ENCODE data around the gene LAMB1. TPM values are rescaled to one million over a fixed set of nuclear protein-coding genes. Genes with fewer than 3 reads are reported as not detected.

Gene LAMB1
- total RNA-seq, result 348 and 539 TPM in 2 replicates

DNA sequence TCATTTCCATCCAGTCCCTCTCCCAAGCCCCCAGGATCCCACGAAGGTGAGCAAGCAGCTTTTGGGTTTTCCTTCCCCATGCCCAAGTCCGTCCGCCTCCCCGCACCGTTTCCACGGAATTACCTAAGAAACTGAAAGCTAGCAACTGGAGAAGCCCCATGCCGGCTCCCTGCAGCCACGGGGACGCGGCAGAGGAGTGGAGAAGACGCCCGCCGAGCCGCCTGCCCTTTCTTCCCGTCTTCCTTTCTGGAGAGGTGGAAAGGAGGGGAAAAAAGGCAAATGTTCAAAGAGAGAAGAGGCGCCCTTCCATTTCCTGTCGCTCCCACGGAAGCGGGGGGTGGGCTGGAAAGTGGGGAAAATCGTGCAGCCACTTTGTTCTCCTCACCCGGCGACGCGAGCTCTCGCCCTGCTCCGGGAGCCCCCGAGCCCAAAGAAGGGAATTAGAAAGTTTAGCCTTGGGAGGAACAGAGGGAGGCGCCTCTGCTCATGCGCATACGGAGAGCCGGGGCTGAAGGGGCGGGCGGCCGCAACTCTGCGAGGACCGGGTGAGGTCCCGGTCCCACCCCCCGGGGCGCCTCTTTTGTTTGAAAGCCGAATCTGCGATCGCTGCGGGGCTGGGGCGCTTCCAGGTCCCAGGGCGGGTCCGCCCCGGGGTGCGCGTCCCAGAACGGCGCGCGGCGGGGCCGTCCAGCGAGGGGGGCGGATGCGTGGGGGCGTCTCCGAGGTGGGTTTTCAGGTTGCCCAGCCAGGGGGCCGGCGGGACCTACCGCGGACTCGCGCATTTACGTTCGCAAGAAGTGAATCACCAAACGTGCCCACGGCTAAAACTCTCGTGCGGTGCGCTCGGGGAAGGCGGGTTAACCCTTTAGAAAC is at the start of gene LAMB1:
Gene LAMB1 (minus strand): TSS at position 436 of the 873 bp plus-strand sequence. CDS start 276 bp downstream, at position 160.

DNA sequence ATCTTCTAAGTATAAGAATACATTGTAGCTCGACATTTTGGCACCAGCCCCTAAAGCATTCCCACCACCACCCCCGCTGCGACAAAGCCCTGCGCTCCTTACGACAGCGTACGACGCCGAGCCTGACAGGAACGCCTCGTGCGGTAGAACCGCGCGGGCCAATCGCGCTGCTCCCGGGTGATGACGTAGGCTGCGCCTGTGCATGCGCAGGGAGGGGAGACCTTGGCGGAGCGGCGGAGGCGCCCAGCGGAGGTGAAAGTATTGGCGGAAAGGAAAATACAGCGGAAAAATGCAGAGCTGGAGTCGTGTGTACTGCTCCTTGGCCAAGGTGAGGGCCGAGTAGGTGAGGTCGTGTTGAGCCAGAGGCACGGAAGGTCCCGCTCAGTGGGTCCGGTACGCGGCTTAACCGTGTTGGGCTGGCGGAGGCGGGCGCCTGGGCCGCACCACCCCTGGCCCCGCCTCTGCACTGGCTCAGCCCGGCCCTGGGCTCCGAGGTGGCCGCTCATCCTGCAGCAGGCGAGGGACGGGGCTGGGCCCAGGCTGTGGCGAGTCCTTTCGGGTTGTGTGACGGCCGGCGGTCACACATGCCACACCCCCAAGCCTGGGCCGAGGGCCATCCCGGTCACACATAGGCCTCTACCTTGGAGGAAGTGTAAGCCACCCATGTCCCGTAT is 111.9 kb downstream of the LAMB1 start, which contains the start of gene DLD:
Gene DLD (plus strand): TSS at position 222 of the 674 bp plus-strand sequence. CDS start 68 bp downstream, at position 290.

Other genes with a start within 250 kb of the LAMB1 start
- not detected in 2 replicates for gene SLC26A3, start 199.9 kb downstream of the LAMB1 start, total RNA-seq
- gene DLD, start 112.0 kb downstream of the LAMB1 start, total RNA-seq, result 45.1 and 72.5 TPM in 2 replicates
- gene LAMB4, start 127.2 kb upstream of the LAMB1 start, total RNA-seq, result under 0.01 and 0.19 TPM in 2 replicates